Mesenchymal stem cell (in vitro differentiated cells and primary cell): ENCODE measurements around the gene TMEFF2.

ENCODE experiments used
- DNase-seq: peaks from one replicate; pipeline ENCODE4 v3.0.0-alpha.2; 2013
- H2AFZ ChIP-seq: one replicate; pipeline ENCODE4 v1.6.1; 2013; ENCODE audit warnings: low read depth, mild to moderate bottlenecking, control low read depth, inconsistent platforms, low read length, moderate library complexity
- H2AK5ac ChIP-seq: 2 replicates; pipeline ENCODE4 v1.6.1; 2013; ENCODE audit warnings: low read length, moderate library complexity, mild to moderate bottlenecking, inconsistent platforms; ENCODE audit not compliant: severe bottlenecking
- H2BK120ac ChIP-seq: one replicate; pipeline ENCODE4 v1.6.1; 2013; ENCODE audit warnings: low read depth, mild to moderate bottlenecking, inconsistent platforms, low read length, moderate library complexity
- H2BK12ac ChIP-seq, 2 experiments: one replicate each; pipeline ENCODE4 v1.6.1; 2013; ENCODE audit warnings: inconsistent platforms in 2 of 2, low read length in 2 of 2, mild to moderate bottlenecking in 2 of 2, moderate library complexity in 2 of 2, control low read depth in 1 of 2
- H2BK15ac ChIP-seq: one replicate; pipeline ENCODE4 v1.6.1; 2013; ENCODE audit warnings: mild to moderate bottlenecking, low read depth, inconsistent platforms; ENCODE audit not compliant: poor library complexity, severe bottlenecking
- H2BK5ac ChIP-seq: 2 replicates; pipeline ENCODE4 v1.6.1; 2013; ENCODE audit warnings: low read depth, mild to moderate bottlenecking, low read length, control low read depth, inconsistent platforms; ENCODE audit not compliant: poor library complexity, severe bottlenecking
- H3K14ac ChIP-seq, 2 experiments: one replicate each; pipeline ENCODE4 v1.6.1; 2013; ENCODE audit warnings: inconsistent platforms in 2 of 2, low read length in 2 of 2, control low read depth in 1 of 2, mild to moderate bottlenecking in 1 of 2, moderate library complexity in 1 of 2
- H3K18ac ChIP-seq, 2 experiments: one replicate each; pipeline ENCODE4 v1.6.1; 2013; ENCODE audit warnings: inconsistent platforms in 2 of 2, low read length in 2 of 2, control low read depth in 1 of 2, low read depth in 1 of 2, mild to moderate bottlenecking in 1 of 2
- H3K23ac ChIP-seq, 2 experiments: one replicate each; pipeline ENCODE4 v1.6.1; 2013; ENCODE audit warnings: inconsistent platforms in 2 of 2, low read length in 2 of 2, mild to moderate bottlenecking in 2 of 2, moderate library complexity in 2 of 2, control low read depth in 1 of 2
- H3K27ac ChIP-seq: 2 replicates; pipeline ENCODE4 v1.5.1; 2013; ENCODE audit warnings: mild to moderate bottlenecking, moderate library complexity, low read length, control low read depth, inconsistent platforms; ENCODE audit not compliant: poor library complexity, severe bottlenecking
- H3K27me3 ChIP-seq, 2 experiments: 2 replicates each; pipeline versions ENCODE4 v1.6.1 to v1.7.0; 2013; ENCODE audit warnings: low read length in 2 of 2, mild to moderate bottlenecking in 2 of 2, moderate library complexity in 2 of 2, control low read depth in 1 of 2, inconsistent platforms in 1 of 2; ENCODE audit not compliant: control insufficient read depth in 1 of 2, insufficient read depth in 1 of 2
- H3K36me3 ChIP-seq, 2 experiments: 2 replicates each; pipeline versions ENCODE4 v1.6.1 to v1.7.0; 2013; ENCODE audit warnings: low read length in 2 of 2, control low read depth in 1 of 2, inconsistent platforms in 1 of 2, low read depth in 1 of 2, mild to moderate bottlenecking in 1 of 2; ENCODE audit not compliant: insufficient read depth in 2 of 2, control insufficient read depth in 1 of 2
- H3K4ac ChIP-seq, 2 experiments: one replicate each; pipeline ENCODE4 v1.6.1; 2013; ENCODE audit warnings: inconsistent platforms in 2 of 2, low read length in 2 of 2, mild to moderate bottlenecking in 2 of 2, moderate library complexity in 2 of 2, control low read depth in 1 of 2, low read depth in 1 of 2
- H3K4me1 ChIP-seq: 2 replicates; pipeline ENCODE4 v1.6.1; 2013; ENCODE audit warnings: low read depth, low read length, control low read depth; ENCODE audit not compliant: control insufficient read depth, insufficient read depth
- H3K4me2 ChIP-seq: 2 replicates; pipeline ENCODE4 v1.6.1; 2013; ENCODE audit warnings: low read length, mild to moderate bottlenecking, inconsistent platforms; ENCODE audit not compliant: poor library complexity, severe bottlenecking
- H3K4me3 ChIP-seq, 2 experiments: 2 replicates each; pipeline versions ENCODE4 v1.5.1 to v1.7.0; 2013; ENCODE audit warnings: low read length in 2 of 2, mild to moderate bottlenecking in 2 of 2, control low read depth in 1 of 2, low read depth in 1 of 2; ENCODE audit not compliant: insufficient read depth in 1 of 2
- H3K79me1 ChIP-seq: replicated peaks from 2 replicates; pipeline ENCODE4 v1.6.1; 2013; ENCODE audit warnings: mild to moderate bottlenecking, control low read depth, low read length, inconsistent platforms; ENCODE audit not compliant: poor library complexity, severe bottlenecking
- H3K9ac ChIP-seq: 2 replicates; pipeline ENCODE4 v1.7.0; 2013; ENCODE audit warnings: mild to moderate bottlenecking, low read length, moderate library complexity
- H3K9me3 ChIP-seq: 2 replicates; pipeline ENCODE4 v1.7.0; 2013; ENCODE audit warnings: mild to moderate bottlenecking, low read length; ENCODE audit not compliant: control insufficient read depth
- H4K8ac ChIP-seq: one replicate; pipeline ENCODE4 v1.6.1; 2013; ENCODE audit warnings: inconsistent platforms, mild to moderate bottlenecking, low read length, moderate library complexity
- H4K91ac ChIP-seq: one replicate; pipeline ENCODE4 v1.6.1; 2013; ENCODE audit warnings: mild to moderate bottlenecking, low read length, inconsistent platforms
- WGBS: methylation state at CpG from one replicate; pipeline ENCODE4 v1.1.7; 2013; ENCODE audit warnings: mixed read lengths; 5-methylcytosine and 5-hydroxymethylcytosine counted together

The TMEFF2 gene

GRCh38 chr2:191915750-191916149 lies 279.0 kb downstream of the TMEFF2 start:
- Histone ChIP-seq H2AFZ (no peak overlapping the region), H2BK15ac (no peak overlapping the region), H2AK5ac (no peak overlapping the region), H3K27me3 (no peaks in the 10 kb centered on the region), H4K91ac (no peak overlapping the region), H3K4me2 (no peak overlapping the region), H3K36me3 (no peaks in the 10 kb centered on the region), H2BK120ac (no peak overlapping the region), H2BK12ac (no peak overlapping the region), H3K4me3 (no peak overlapping the region), H3K4me1 (no peaks in the 10 kb centered on the region), H4K8ac (no peak overlapping the region), H3K18ac (no peak overlapping the region), H3K14ac (no peak overlapping the region), H3K9ac (no peak overlapping the region), H3K79me1 (no peaks in the 10 kb centered on the region), H3K23ac (no peak overlapping the region), H3K27ac (no peak overlapping the region), H3K4ac (no peak overlapping the region), H2BK5ac (no peak overlapping the region), H3K9me3 (no peaks in the 10 kb centered on the region)
- DNase-seq = no peak
- 97% methylated on average over 2 of the region's 2 CpGs for WGBS

GRCh38 chr2:191913796-191914195 lies 280.9 kb downstream of the TMEFF2 start:
- Histone ChIP-seq H3K9me3 (no peaks in the 10 kb centered on the region), H3K4me1 (no peaks in the 10 kb centered on the region), H3K79me1 (no peaks in the 10 kb centered on the region), H3K27ac (no peak overlapping the region), H3K36me3 (no peaks in the 10 kb centered on the region), H4K8ac (no peak overlapping the region), H3K4ac (no peak overlapping the region), H2BK12ac (no peak overlapping the region), H3K18ac (no peak overlapping the region), H3K4me2 (no peak overlapping the region), H2BK5ac (no peak overlapping the region), H3K14ac (no peak overlapping the region), H3K9ac (no peak overlapping the region), H2BK120ac (no peak overlapping the region), H3K23ac (no peak overlapping the region), H2AFZ (no peak overlapping the region), H3K27me3 (no peaks in the 10 kb centered on the region), H2BK15ac (no peak overlapping the region), H3K4me3 (no peak overlapping the region), H4K91ac (no peak overlapping the region), H2AK5ac (no peak overlapping the region)
- WGBS = 100% methylated on average over 1 of the region's 1 CpG
- no peak for DNase-seq

- no peak overlapping the region for H3K9ac ChIP-seq
- no peak overlapping the region for H2BK5ac ChIP-seq
- no peak overlapping the region for H2AK5ac ChIP-seq
- H3K36me3 ChIP-seq = no peaks in the 10 kb centered on the region
- no peak overlapping the region for H4K91ac ChIP-seq
- H3K9me3 ChIP-seq = no peaks in the 10 kb centered on the region
- DNase-seq = no peak
- no peak overlapping the region for H2BK15ac ChIP-seq
- no peaks in the 10 kb centered on the region for H3K27me3 ChIP-seq
- no peaks in the 10 kb centered on the region for H3K4me1 ChIP-seq
- H3K4ac ChIP-seq = no peak overlapping the region
- no peak overlapping the region for H4K8ac ChIP-seq
- H3K27ac ChIP-seq = no peak overlapping the region
- no peak overlapping the region for H2AFZ ChIP-seq
- 91% methylated on average over 3 of the region's 3 CpGs for WGBS
- H3K4me3 ChIP-seq = no peak overlapping the region
- no peak overlapping the region for H2BK12ac ChIP-seq
- no peaks in the 10 kb centered on the region for H3K79me1 ChIP-seq
- no peak overlapping the region for H3K18ac ChIP-seq
- no peak overlapping the region for H3K23ac ChIP-seq
- H3K14ac ChIP-seq = no peak overlapping the region
- H3K4me2 ChIP-seq = no peak overlapping the region
- no peak overlapping the region for H2BK120ac ChIP-seq
Measured at GRCh38 chr2:191912764-191913163, 282.0 kb downstream of the TMEFF2 start.

GRCh38 chr2:191910518-191910917 lies 284.2 kb downstream of the TMEFF2 start:
- H2BK5ac ChIP-seq = no peak overlapping the region
- no peaks in the 10 kb centered on the region for H3K79me1 ChIP-seq
- no peak overlapping the region for H2BK120ac ChIP-seq
- no peaks in the 10 kb centered on the region for H3K36me3 ChIP-seq
- no peaks in the 10 kb centered on the region for H3K27me3 ChIP-seq
- H4K8ac ChIP-seq = no peak overlapping the region
- DNase-seq = peak; percentile 23
- no peak overlapping the region for H3K14ac ChIP-seq
- H3K9me3 ChIP-seq = no peaks in the 10 kb centered on the region
- H3K4me2 ChIP-seq = no peak overlapping the region
- H3K18ac ChIP-seq = no peak overlapping the region
- H3K27ac ChIP-seq = peak overlapping the region; percentile 6
- H3K4me3 ChIP-seq = no peak overlapping the region
- no peak overlapping the region for H2BK15ac ChIP-seq
- WGBS = 69% methylated on average over 2 of the region's 2 CpGs
- no peak overlapping the region for H2BK12ac ChIP-seq
- H2AFZ ChIP-seq = no peak overlapping the region
- no peaks in the 10 kb centered on the region for H3K4me1 ChIP-seq
- no peak overlapping the region for H4K91ac ChIP-seq
- peak overlapping the region; percentile 53 for H3K9ac ChIP-seq
- H3K4ac ChIP-seq = no peak overlapping the region
- no peak overlapping the region for H2AK5ac ChIP-seq
- H3K23ac ChIP-seq = no peak overlapping the region
